Caco-2 (cell line): ENCODE measurements around the gene CHRD. TPM values are rescaled to one million over a fixed set of nuclear protein-coding genes. Genes with fewer than 3 reads are reported as not detected.

Source experiments
- BruUV-seq: library from RNA; stranded (reverse); fragments of 400-500 nt; replicated peaks from 2 replicates; lab custom pipeline; 2021; lab: Mats Ljungman, UMichigan
- CTCF ChIA-PET: fragments of 300-600 bp; sonication (Branson Sonifier 250); formaldehyde crosslinking; loops from one replicate; lab custom pipeline; 2022; ENCODE audit warnings: antibody characterized with exemption; lab: Charles Lee
- POLR2A ChIA-PET: fragments of 300-600 bp; sonication (Branson Sonifier 250); formaldehyde crosslinking; loops from one replicate; lab custom pipeline; 2022; ENCODE audit warnings: antibody characterized with exemption; lab: Charles Lee
- DNase-seq, 2 experiments: peaks; one replicate each; pipeline versions ENCODE4 v3.0.0 to v3.0.0-alpha.2; 2020 to 2022
- H3K27me3 ChIP-seq: replicated peaks from 2 replicates; pipeline ENCODE4 v1.6.0; 2011; ENCODE audit warnings: low read length; ENCODE audit not compliant: control insufficient read depth, insufficient read depth
- H3K36me3 ChIP-seq: 2 replicates; pipeline ENCODE4 v1.5.1; 2011; ENCODE audit warnings: low read length; ENCODE audit not compliant: control insufficient read depth, insufficient read depth
- H3K4me1 ChIP-seq: fragments of 250-450 bp; sonication (Bioruptor Pico); 2 replicates; pipeline ENCODE4 v1.5.1; 2020; ENCODE audit warnings: mild to moderate bottlenecking
- H3K4me3 ChIP-seq: 2 replicates; pipeline ENCODE4 v1.5.1; 2011; ENCODE audit warnings: low read depth, mild to moderate bottlenecking, control low read depth, low read length
- H3K9me3 ChIP-seq: fragments of 250-450 bp; sonication (Bioruptor Pico); 2 replicates; pipeline ENCODE4 v1.5.1; 2020; ENCODE audit warnings: mild to moderate bottlenecking, moderate library complexity
- H3K27ac Mint-ChIP-seq: one replicate; pipeline ENCODE4 v1.8.0; 2022; ENCODE audit warnings: mixed read lengths; ENCODE audit not compliant: unreplicated experiment
- H3K27me3 Mint-ChIP-seq: one replicate; pipeline ENCODE4 v1.8.0; 2022; ENCODE audit warnings: mixed read lengths; ENCODE audit not compliant: insufficient read depth, unreplicated experiment
- H3K36me3 Mint-ChIP-seq: one replicate; pipeline ENCODE4 v1.8.0; 2022; ENCODE audit warnings: mild to moderate bottlenecking, mixed read lengths; ENCODE audit not compliant: insufficient read depth, unreplicated experiment
- H3K4me1 Mint-ChIP-seq: one replicate; pipeline ENCODE4 v1.8.0; 2022; ENCODE audit warnings: low read depth, mixed read lengths; ENCODE audit not compliant: unreplicated experiment
- H3K4me3 Mint-ChIP-seq: one replicate; pipeline ENCODE4 v1.8.0; 2022; ENCODE audit warnings: mild to moderate bottlenecking, moderate library complexity, mixed read lengths; ENCODE audit not compliant: unreplicated experiment
- H3K9me3 Mint-ChIP-seq: one replicate; pipeline ENCODE4 v1.8.0; 2022; ENCODE audit warnings: mixed read lengths; ENCODE audit not compliant: unreplicated experiment
- intact Hi-C: fragments of 100-400 bp; cut with micrococcal nuclease; formaldehyde crosslinking; loops from one replicate; pipeline ENCODE4 v1.10.0; 2022; ENCODE audit not compliant: unreplicated experiment
- total RNA-seq: library from RNA; stranded (reverse); gene quantifications from 2 replicates; pipeline ENCODE4 v1.2.3, GENCODE V29; 2022
- TF ChIP-seq, protein P1 (sequence below), 2 experiments: fragments of 200-600 bp in 1 of 2; IDR thresholded peaks; 1 replicate in 1 of 2; 2 replicates in 1 of 2; pipeline versions ENCODE4 v1.5.1 to v1.8.0; 2011 to 2022; ENCODE audit warnings: antibody characterized with exemption in 1 of 2, control low read depth in 1 of 2, inconsistent platforms in 1 of 2, low read depth in 1 of 2, low read length in 1 of 2, mild to moderate bottlenecking in 1 of 2, moderate library complexity in 1 of 2; ENCODE audit not compliant: insufficient read depth in 1 of 2, severe bottlenecking in 1 of 2, unreplicated experiment in 1 of 2

Gene CHRD
- total RNA-seq, 1 experiment from 2014 or later: 6.4 TPM

- no TSS peak for BruUV-seq
- no peak overlapping the region for H3K4me3 Mint-ChIP-seq
- no peaks in the 10 kb centered on the region for H3K27me3 Mint-ChIP-seq
- 0 out of 2 replicates have a peak, but pooled peaks cover under 1% of the 10 kb centered on the region for H3K4me1 ChIP-seq
- no peak for DNase-seq
- no peaks in the 10 kb centered on the region for H3K27me3 ChIP-seq
- intact Hi-C loops: no loop called here
- TF ChIP-seq, protein P1, sequence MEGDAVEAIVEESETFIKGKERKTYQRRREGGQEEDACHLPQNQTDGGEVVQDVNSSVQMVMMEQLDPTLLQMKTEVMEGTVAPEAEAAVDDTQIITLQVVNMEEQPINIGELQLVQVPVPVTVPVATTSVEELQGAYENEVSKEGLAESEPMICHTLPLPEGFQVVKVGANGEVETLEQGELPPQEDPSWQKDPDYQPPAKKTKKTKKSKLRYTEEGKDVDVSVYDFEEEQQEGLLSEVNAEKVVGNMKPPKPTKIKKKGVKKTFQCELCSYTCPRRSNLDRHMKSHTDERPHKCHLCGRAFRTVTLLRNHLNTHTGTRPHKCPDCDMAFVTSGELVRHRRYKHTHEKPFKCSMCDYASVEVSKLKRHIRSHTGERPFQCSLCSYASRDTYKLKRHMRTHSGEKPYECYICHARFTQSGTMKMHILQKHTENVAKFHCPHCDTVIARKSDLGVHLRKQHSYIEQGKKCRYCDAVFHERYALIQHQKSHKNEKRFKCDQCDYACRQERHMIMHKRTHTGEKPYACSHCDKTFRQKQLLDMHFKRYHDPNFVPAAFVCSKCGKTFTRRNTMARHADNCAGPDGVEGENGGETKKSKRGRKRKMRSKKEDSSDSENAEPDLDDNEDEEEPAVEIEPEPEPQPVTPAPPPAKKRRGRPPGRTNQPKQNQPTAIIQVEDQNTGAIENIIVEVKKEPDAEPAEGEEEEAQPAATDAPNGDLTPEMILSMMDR (IDR thresholded peaks at IDR 0.05; ENCODE audit: insufficient read depth in 1 of 2, low read depth in 1 of 2, low read length in 1 of 2, severe bottlenecking in 1 of 2, unreplicated experiment in 1 of 2): no peak
- H3K4me1 Mint-ChIP-seq: peaks cover 7% of the 10 kb centered on the region
- H3K9me3 Mint-ChIP-seq: no peaks in the 10 kb centered on the region
- ChIA-PET CTCF (interaction anchor here (1.2 to 2.5 kb wide), 10 partner anchors 10 to 170 kb away, joined by 3 to 117 read pairs (median 6); partner anchors contain the start of genes CLCN2 and POLR2H), POLR2A (no interaction called here)
- no peaks in the 10 kb centered on the region for H3K9me3 ChIP-seq
- peaks cover 23% of the 10 kb centered on the region for H3K36me3 Mint-ChIP-seq
- no peak overlapping the region for H3K4me3 ChIP-seq
- H3K27ac Mint-ChIP-seq: no peak overlapping the region
- no peaks in the 10 kb centered on the region; the same call in 1 of the 2 replicates for H3K36me3 ChIP-seq
Measured at GRCh38 chr3:184372296-184372821, 7.5 kb upstream of the CHRD start.

DNA sequence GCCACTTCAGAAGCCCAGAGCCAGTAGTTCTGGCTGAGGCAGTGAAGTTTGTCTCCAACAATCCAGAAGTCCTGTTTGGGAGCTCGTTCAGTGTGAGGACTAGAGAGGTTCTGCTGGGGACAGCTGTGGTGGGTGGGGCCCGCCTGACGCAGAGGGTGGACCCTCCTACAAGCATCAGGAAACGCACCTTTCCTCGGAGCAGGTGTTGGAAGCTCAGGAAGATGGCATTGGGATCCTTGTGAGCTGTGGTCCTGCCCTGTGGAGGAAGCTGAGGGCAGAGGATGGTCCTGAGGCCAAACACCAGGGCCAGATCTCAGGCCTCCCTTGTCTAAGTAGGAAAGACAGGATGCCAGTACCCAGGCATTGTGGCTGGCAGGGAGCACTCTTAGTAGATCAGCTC is 6.9 kb upstream of the CHRD start:
- peaks cover 18% of the 10 kb centered on the region for H3K36me3 Mint-ChIP-seq

DNA sequence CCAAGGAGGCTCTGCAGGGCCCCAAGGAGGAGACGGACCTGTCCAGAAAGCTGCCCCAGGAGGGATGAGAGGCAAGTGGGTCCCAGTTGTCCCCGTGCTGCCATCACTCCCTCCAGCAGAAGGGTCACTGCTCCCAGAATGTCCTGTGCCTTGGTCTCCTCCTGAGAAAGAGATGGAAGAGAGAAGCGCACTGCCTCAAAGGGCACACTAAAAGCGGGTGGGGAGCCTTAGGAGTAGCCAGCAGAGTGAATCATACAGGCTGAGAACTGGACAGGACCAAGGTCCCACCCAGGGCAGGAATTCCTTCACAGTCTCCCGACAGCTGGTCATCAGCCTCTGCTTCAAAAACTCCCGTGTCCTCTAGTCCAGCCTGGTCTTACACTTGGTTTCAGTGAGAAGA is 6.4 kb upstream of the CHRD start:
- intact Hi-C loops: no loop called here
- Histone ChIP-seq H3K4me1 (peaks cover 9% of the 10 kb centered on the region), H3K4me3 (no peak overlapping the region), H3K9me3 (no peaks in the 10 kb centered on the region), H3K36me3 (no peaks in the 10 kb centered on the region; the same call in 1 of the 2 replicates), H3K27me3 (no peaks in the 10 kb centered on the region)
- no peak for DNase-seq
- CTCF ChIA-PET: interaction anchor here (2.5 kb wide), 1 partner anchor 169 kb away, joined by 71 read pairs; no protein-coding TSS in a partner anchor
- no peaks in the 10 kb centered on the region for H3K27me3 Mint-ChIP-seq
- H3K36me3 Mint-ChIP-seq: peaks cover 14% of the 10 kb centered on the region
- BruUV-seq: no TSS peak
- POLR2A ChIA-PET: no interaction called here
- TF ChIP-seq, protein P1 (IDR thresholded peaks at IDR 0.05; ENCODE audit: insufficient read depth in 1 of 2, low read depth in 1 of 2, low read length in 1 of 2, severe bottlenecking in 1 of 2, unreplicated experiment in 1 of 2): no peak
- no peak overlapping the region for H3K27ac Mint-ChIP-seq
- no peaks in the 10 kb centered on the region for H3K9me3 Mint-ChIP-seq
- peaks cover 7% of the 10 kb centered on the region for H3K4me1 Mint-ChIP-seq
- no peak overlapping the region for H3K4me3 Mint-ChIP-seq

More for the DNA sequence above, 6.9 kb upstream of the CHRD start:
- intact Hi-C loops: no loop called here
- H3K27me3 ChIP-seq: no peaks in the 10 kb centered on the region
- peaks cover 6% of the 10 kb centered on the region; the same call in 1 of the 2 replicates for H3K4me1 ChIP-seq
- no peak overlapping the region for H3K4me3 ChIP-seq
- Mint-ChIP-seq H3K27ac (no peak overlapping the region), H3K9me3 (no peaks in the 10 kb centered on the region), H3K4me3 (no peak overlapping the region), H3K27me3 (no peaks in the 10 kb centered on the region), H3K4me1 (peaks cover 7% of the 10 kb centered on the region)
- ChIA-PET CTCF (interaction anchor here (1.9 to 2.5 kb wide), 2 partner anchors 141 to 170 kb away, joined by 71 to 117 read pairs; no protein-coding TSS in a partner anchor), POLR2A (no interaction called here)
- BruUV-seq: no TSS peak
- no peak for DNase-seq
- TF ChIP-seq, protein P1 (IDR thresholded peaks at IDR 0.05; ENCODE audit: insufficient read depth in 1 of 2, low read depth in 1 of 2, low read length in 1 of 2, severe bottlenecking in 1 of 2, unreplicated experiment in 1 of 2): no peak
- H3K9me3 ChIP-seq: no peaks in the 10 kb centered on the region
- no peaks in the 10 kb centered on the region; the same call in 1 of the 2 replicates for H3K36me3 ChIP-seq
